ENCODE measurements around the gene TRIB2. TPM values are rescaled to one million over a fixed set of nuclear protein-coding genes. Genes with fewer than 3 reads are reported as not detected.

TRIB2 gene
- total RNA-seq, 2 experiments from 2014 or later = 4.9 to 5.3 TPM

DNA sequence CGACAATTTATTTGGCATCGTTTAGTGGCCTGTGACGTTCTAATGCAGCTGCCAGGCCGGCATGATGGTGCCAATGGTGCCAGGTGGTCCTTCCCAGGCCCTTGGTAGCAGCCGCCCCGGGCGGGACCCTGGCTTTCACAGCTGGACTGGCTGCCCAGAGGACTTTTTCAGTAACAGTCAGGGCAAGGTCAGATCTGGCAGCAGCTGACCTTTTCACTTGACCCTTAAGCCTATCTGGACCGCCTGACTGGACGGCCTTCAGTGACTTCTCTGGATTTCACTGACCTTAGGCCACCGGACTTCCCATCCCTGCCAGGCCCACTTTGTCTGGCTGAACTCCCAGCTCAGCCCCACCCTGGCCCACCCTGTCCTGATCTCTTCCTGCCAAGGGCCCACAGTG, 15.9 kb downstream of the TRIB2 start:
- Mint-ChIP-seq H3K27me3 (no peaks in the 10 kb centered on the region), H3K27ac (no peak overlapping the region), H3K4me3 (no peak overlapping the region), H3K36me3 (no peaks in the 10 kb centered on the region), H3K9me3 (no peaks in the 10 kb centered on the region), H3K4me1 (ENCODE audit: low read depth) (peaks cover 68% of the 10 kb centered on the region)
- CTCF ChIA-PET = interaction anchor here (1.7 kb wide), 1 partner anchor 16 kb away, joined by 4 read pairs; the partner anchor contains the start of gene TRIB2
- POLR2A ChIA-PET = no interaction called here
- intact Hi-C loops (cut with micrococcal nuclease) = no loop called here
- no peak for DNase-seq

DNA sequence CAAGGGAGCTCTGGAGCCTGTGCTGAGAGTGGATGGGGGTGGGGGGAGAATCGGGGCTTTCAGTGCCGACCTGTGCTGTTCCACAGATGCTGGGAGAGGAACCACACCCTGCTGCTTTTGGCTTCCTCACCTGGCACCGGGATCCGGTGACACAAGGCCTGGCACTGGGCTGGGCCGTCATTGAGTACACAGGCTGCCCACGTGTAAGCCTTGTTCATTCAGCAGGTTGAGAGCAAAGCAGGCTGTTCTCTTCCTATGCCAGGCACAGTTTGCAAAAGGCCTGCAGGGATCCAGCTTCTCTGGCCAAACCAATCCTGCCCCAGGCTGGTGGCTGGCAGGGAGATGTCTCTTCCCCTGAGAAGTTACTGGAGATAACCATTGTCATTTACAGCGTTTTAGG, 17.1 kb downstream of the TRIB2 start:
- H3K4me1 Mint-ChIP-seq (ENCODE audit: low read depth) = peaks cover 56% of the 10 kb centered on the region
- H3K4me3 Mint-ChIP-seq = no peak overlapping the region
- ChIA-PET POLR2A (no interaction called here), CTCF (interaction anchor here (0.6 to 1.7 kb wide), 4 partner anchors 17 to 273 kb away, joined by 3 to 4 read pairs (median 4); partner anchors contain the start of gene TRIB2)
- no peak for DNase-seq
- no peaks in the 10 kb centered on the region for H3K9me3 Mint-ChIP-seq
- intact Hi-C loops (cut with micrococcal nuclease) = no loop called here
- peaks cover 3% of the 10 kb centered on the region for H3K36me3 Mint-ChIP-seq
- no peaks in the 10 kb centered on the region for H3K27me3 Mint-ChIP-seq
- no peak overlapping the region for H3K27ac Mint-ChIP-seq

DNA sequence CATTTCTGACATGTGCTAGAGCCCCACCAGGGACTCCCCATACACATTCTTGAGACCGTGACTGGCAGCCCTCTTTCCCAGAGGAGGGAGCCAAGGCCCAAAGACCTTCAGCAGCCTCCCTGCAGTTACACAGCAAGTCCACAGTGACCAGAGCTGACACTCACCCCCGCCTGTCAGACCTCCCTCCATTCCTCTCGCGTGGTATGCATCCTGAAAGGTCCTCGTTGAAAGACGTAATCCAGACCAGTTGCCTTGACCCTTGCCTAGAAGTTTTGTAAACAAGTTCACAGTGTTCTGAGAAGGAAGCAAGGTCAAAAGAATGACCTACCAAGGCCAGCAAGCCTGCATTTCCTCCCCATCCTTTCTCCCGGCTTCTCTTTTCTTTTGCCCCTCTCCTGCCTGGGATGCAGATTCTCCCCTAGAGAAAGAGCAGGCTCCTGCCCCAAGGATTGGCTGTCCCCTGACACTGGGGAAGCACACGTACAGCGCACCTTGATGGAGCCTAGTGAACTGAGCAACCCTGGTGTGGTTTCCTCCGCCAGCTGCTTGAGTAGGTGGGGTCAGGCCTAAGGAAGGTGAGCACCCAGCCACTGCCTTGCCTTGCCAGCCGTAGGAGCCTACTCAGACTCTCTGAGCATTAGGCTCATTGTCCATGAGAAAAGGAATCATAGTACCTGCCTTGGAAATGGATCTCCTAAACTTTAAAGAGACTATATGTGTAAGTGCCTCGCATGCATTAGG, 18.3 kb downstream of the TRIB2 start:
- no peaks in the 10 kb centered on the region for H3K9me3 Mint-ChIP-seq
- no peak for DNase-seq
- H3K27ac Mint-ChIP-seq = no peak overlapping the region
- ChIA-PET POLR2A (no interaction called here), CTCF (interaction anchor here (0.8 to 1.0 kb wide), 2 partner anchors 20 to 195 kb away, joined by 3 read pairs; no protein-coding TSS in a partner anchor)
- intact Hi-C loops (cut with micrococcal nuclease) = no loop called here
- H3K27me3 Mint-ChIP-seq = no peaks in the 10 kb centered on the region
- peaks cover 11% of the 10 kb centered on the region for H3K36me3 Mint-ChIP-seq
- no peak overlapping the region for H3K4me3 Mint-ChIP-seq
- H3K4me1 Mint-ChIP-seq (ENCODE audit: low read depth) = peaks cover 49% of the 10 kb centered on the region

DNA sequence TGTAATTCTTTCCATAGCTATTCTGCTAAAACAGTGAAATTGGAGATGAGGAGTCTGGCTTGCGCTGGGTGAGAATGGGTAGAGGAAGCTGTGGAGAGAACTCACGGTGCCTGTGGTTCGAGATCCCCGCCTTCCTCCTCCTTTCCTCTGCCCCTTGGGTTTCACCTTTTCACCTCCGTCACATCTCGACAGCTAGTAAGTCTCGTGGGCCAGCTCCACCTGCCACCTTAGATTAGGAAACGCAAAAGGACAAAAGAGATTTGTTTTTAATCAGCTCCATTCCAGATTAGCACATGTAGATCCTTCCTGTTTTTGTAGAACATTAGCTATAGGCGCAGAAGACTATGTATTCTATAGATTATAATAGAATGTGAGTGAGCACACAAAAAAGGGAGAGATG, 20.6 kb downstream of the TRIB2 start:
- Mint-ChIP-seq H3K4me3 (no peak overlapping the region), H3K27ac (no peak overlapping the region), H3K36me3 (peaks cover 25% of the 10 kb centered on the region), H3K27me3 (no peaks in the 10 kb centered on the region), H3K9me3 (no peaks in the 10 kb centered on the region), H3K4me1 (ENCODE audit: low read depth) (peaks cover 35% of the 10 kb centered on the region)
- CTCF ChIA-PET = interaction anchor here (1.1 to 1.7 kb wide), 2 partner anchors 194 to 270 kb away, joined by 3 to 4 read pairs; no protein-coding TSS in a partner anchor
- POLR2A ChIA-PET = interaction anchor here (1.3 kb wide), 1 partner anchor 9 kb away, joined by 3 read pairs; no protein-coding TSS in a partner anchor
- intact Hi-C loops (cut with micrococcal nuclease) = no loop called here
- no peak for DNase-seq

DNA sequence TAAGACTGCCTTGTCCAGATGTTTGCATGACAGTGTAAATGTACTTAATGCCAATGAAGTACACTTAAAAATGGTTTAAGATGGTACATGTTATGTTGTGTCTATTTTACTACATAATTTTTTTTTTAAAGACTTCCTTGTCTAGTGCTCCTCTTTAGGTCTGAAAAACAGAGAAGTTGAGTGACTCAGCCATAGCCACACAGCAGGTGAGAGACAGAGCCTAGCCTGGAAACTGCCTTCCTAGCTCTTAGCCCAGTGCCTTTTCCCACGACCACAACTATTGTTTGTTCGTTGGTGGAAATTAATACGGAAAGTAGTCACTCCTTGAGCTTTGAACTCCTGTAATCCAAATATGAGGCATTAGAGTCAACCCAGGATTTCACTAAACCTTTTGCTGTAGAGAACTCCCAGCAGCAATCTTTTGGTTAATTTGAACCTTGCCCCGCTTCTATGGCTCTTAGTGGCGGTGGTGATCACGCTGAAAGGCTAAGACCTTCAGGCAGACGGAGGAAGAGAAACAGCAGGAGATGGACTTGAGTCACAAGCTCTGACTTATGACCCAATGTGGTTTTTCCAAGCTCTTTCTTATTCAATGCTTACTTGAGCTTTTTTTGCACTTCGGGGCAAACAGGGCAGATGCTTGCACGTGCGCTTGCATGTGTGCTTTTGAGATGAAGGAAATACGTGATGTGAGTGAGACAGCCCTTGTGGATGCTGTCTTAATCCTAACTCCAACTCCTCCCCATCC, 21.2 kb downstream of the TRIB2 start:
- intact Hi-C loops (cut with micrococcal nuclease) = no loop called here
- Mint-ChIP-seq H3K27me3 (no peaks in the 10 kb centered on the region), H3K27ac (no peak overlapping the region), H3K4me1 (ENCODE audit: low read depth) (peaks cover 33% of the 10 kb centered on the region), H3K36me3 (peaks cover 27% of the 10 kb centered on the region), H3K9me3 (no peaks in the 10 kb centered on the region), H3K4me3 (no peak overlapping the region)
- ChIA-PET CTCF (interaction anchor here (1.1 to 1.7 kb wide), 2 partner anchors 194 to 269 kb away, joined by 3 to 4 read pairs; no protein-coding TSS in a partner anchor), POLR2A (interaction anchor here (1.3 kb wide), 1 partner anchor 10 kb away, joined by 3 read pairs; no protein-coding TSS in a partner anchor)
- no peak for DNase-seq

DNA sequence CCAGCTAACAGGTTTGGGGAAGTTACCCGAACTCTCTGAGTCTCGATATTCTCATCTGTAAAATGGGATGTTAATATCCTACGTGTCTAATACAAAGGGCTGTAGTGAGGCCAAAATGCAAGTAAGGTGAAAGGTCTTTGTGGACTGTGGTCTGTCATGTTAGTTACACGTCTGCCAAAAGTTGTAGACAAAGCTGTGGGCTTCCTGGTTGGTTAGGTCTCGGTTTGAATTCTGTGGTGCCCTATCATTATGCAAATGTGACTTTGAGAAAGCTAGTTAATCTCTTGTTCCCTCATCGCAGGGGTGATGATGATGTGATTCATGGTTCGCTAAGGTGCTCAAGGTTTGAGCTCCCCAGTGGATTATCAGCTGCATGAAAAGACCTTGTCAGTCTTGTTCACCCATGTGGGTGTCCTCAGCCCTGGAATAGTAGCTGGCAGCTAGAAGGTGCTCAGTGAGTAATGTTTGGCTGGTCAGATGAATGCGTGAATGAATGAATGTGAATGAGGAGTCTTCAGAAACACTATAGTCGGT, 23.1 kb downstream of the TRIB2 start:
- no peak overlapping the region for H3K4me3 Mint-ChIP-seq
- no peaks in the 10 kb centered on the region for H3K27me3 Mint-ChIP-seq
- ChIA-PET CTCF (interaction anchor here (1.2 kb wide), 1 partner anchor 267 kb away, joined by 7 read pairs; no protein-coding TSS in a partner anchor), POLR2A (no interaction called here)
- no peaks in the 10 kb centered on the region for H3K9me3 Mint-ChIP-seq
- no peak overlapping the region for H3K27ac Mint-ChIP-seq
- intact Hi-C loops (cut with micrococcal nuclease) = no loop called here
- peaks cover 27% of the 10 kb centered on the region for H3K36me3 Mint-ChIP-seq
- no peak for DNase-seq
- peaks cover 23% of the 10 kb centered on the region for H3K4me1 Mint-ChIP-seq (ENCODE audit: low read depth)

DNA sequence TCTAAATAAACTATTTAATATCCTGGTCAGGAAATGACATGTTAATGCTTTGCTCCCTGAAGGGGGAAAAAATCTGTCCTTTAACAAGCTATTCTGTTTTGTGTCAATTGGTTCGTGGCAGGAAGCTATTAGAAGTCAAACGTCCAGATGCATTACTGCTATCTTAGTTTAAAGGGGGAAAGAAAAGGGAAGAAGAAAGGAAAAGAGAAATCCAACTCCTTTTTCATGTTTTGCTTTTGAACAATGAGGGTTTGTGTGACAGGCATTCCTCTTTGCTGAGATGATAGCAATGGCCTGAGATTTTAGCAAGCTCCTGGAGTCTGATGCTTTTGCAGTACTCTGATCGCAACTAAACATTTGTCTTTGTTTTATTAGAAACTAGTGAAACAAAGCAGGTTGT, 24.6 kb downstream of the TRIB2 start:
- no peaks in the 10 kb centered on the region for H3K27me3 Mint-ChIP-seq
- ChIA-PET POLR2A (no interaction called here), CTCF (interaction anchor here (1.1 to 2.4 kb wide), 3 partner anchors 25 to 265 kb away, joined by 3 to 6 read pairs (median 4); partner anchors contain the start of gene TRIB2)
- peaks cover 10% of the 10 kb centered on the region for H3K4me1 Mint-ChIP-seq (ENCODE audit: low read depth)
- H3K9me3 Mint-ChIP-seq = no peaks in the 10 kb centered on the region
- intact Hi-C loops (cut with micrococcal nuclease) = no loop called here
- H3K4me3 Mint-ChIP-seq = no peak overlapping the region
- H3K36me3 Mint-ChIP-seq = peaks cover 27% of the 10 kb centered on the region
- no peak overlapping the region for H3K27ac Mint-ChIP-seq
- no peak for DNase-seq

DNA sequence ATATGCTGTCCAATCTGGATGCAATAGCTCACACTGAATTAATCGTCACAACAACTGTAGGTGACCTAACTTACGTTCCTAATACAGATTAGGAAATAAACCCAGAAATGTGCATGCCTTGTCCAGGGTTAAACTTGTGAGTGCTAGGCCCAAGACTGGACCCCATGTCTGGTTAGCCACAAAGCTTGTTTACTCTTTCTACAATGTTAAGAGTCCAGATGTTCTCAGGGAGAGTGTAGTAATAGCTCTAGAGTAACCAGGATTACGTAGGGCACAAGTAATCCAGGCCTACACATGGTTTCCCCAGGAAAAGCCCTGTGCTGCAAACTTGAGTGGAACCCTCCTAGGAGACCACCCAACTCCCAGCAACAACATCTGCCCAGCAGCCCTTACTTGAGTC, 26.2 kb downstream of the TRIB2 start:
- DNase-seq = no peak
- ChIA-PET CTCF (interaction anchor here (2.4 kb wide), 1 partner anchor 189 kb away, joined by 6 read pairs; no protein-coding TSS in a partner anchor), POLR2A (no interaction called here)
- Mint-ChIP-seq H3K27ac (no peak overlapping the region), H3K4me3 (no peak overlapping the region), H3K9me3 (no peaks in the 10 kb centered on the region), H3K4me1 (ENCODE audit: low read depth) (peaks cover 4% of the 10 kb centered on the region), H3K36me3 (peaks cover 27% of the 10 kb centered on the region), H3K27me3 (no peaks in the 10 kb centered on the region)
- intact Hi-C loops (cut with micrococcal nuclease) = no loop called here

DNA sequence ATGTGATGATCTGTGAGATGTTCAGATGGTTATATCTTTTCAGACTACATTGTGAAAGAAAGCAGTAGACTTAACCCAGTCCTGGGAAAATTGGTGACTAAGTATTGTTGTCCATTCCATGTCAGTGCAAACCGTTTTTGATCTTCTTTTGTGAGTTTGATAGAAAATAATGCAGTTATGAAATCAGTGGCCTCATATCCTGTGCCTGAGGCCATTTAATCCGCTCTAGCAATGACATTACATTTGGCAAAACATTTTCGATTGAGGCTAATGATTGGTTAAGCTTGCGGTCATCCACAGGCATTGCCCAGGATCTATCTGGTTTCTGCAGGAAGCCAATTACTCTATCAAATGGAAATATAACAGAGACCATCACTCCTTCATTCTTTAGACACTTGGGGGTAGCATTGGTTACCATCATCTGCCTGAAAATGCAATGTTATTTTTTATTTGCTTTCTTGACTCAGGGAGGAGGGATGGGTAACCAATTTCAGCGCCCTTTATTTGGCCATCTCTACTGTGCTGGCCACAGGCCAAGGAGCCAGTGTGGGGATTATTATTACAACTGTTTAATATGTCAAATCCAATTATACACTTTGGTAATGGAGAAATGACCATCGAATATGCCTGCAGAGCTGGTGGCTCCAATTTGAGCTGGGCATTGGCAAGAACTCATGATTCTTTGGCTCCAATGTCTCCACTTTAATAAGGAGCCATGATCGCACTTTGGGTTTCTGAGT, 33.6 kb downstream of the TRIB2 start:
- DNase-seq = no peak
- no peaks in the 10 kb centered on the region for H3K36me3 Mint-ChIP-seq
- peaks cover 1% of the 10 kb centered on the region for H3K9me3 Mint-ChIP-seq
- ChIA-PET POLR2A (no interaction called here), CTCF (no interaction called here)
- intact Hi-C loops (cut with micrococcal nuclease) = no loop called here
- no peak overlapping the region for H3K4me3 Mint-ChIP-seq
- no peaks in the 10 kb centered on the region for H3K4me1 Mint-ChIP-seq (ENCODE audit: low read depth)
- no peak overlapping the region for H3K27ac Mint-ChIP-seq
- no peaks in the 10 kb centered on the region for H3K27me3 Mint-ChIP-seq

DNA sequence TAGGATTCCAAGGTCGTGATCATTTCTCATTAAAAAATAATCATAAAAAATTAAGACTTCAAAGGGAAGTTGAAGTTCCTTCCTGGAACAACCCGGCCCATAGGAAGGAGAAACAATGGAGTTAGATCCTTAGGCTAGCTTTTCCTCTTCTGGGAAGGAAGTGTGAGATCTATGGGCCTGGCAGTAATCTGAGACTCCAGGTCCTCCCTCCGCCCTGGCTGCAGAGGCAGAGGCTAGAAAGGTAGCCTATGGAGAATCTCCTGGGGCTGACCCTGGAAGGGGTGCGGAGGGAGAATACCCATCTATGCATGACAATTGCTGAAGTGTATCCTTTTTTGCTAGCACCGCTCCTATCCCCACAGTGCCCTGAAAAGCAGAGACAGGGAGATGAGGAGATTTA, 37.9 kb downstream of the TRIB2 start:
- Mint-ChIP-seq H3K4me1 (ENCODE audit: low read depth) (no peaks in the 10 kb centered on the region), H3K9me3 (no peaks in the 10 kb centered on the region), H3K4me3 (no peak overlapping the region), H3K36me3 (no peaks in the 10 kb centered on the region), H3K27me3 (no peaks in the 10 kb centered on the region), H3K27ac (no peak overlapping the region)
- POLR2A ChIA-PET = no interaction called here
- CTCF ChIA-PET = no interaction called here
- intact Hi-C loops (cut with micrococcal nuclease) = no loop called here
- no peak for DNase-seq

DNA sequence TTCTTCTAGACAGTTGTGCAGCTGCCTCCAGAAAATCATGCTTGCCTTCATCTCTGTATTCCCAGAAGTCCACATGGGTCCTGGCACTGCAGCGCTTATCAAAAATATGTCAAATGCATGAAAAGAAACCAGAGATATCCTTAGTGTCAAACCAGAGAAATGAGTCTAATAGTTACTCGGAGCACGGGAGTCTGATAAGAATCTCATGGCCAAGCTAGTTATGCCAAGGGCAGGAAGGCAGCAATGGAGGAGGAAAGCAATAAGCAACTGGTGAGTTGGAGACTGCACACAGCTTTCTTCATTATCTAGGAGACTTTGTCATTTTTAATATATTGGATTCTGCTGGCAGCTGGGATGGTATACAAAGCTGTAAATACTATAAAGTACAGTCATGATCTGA, 38.6 kb downstream of the TRIB2 start:
- Mint-ChIP-seq H3K36me3 (no peaks in the 10 kb centered on the region), H3K27ac (no peak overlapping the region), H3K4me1 (ENCODE audit: low read depth) (peaks cover 2% of the 10 kb centered on the region), H3K27me3 (no peaks in the 10 kb centered on the region), H3K9me3 (no peaks in the 10 kb centered on the region), H3K4me3 (no peak overlapping the region)
- ChIA-PET CTCF (no interaction called here), POLR2A (no interaction called here)
- intact Hi-C loops (cut with micrococcal nuclease) = no loop called here
- DNase-seq = no peak

DNA sequence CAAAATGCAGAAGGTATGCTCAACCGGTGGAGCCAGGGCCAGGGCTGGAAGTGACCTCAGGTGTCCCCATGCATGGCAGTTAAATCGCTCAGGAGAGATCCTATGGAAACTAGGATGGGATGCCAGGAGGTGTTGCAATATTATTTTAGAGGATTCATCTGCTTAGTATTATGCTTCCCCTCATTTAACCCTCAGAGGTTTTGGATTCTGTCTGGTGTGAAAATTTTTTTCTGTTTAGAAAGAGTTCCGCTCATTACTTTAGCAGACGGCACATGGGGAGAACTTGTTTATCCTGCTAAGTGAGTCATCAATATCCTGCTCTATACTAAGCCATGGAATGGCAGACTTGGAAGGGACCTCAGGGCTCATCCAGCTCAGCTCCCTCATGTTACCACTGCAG, 42.5 kb downstream of the TRIB2 start:
- intact Hi-C loops (cut with micrococcal nuclease) = no loop called here
- no peak for DNase-seq
- no peak overlapping the region for H3K4me3 Mint-ChIP-seq
- no peaks in the 10 kb centered on the region for H3K27me3 Mint-ChIP-seq
- ChIA-PET POLR2A (no interaction called here), CTCF (no interaction called here)
- H3K4me1 Mint-ChIP-seq (ENCODE audit: low read depth) = peaks cover 13% of the 10 kb centered on the region
- H3K36me3 Mint-ChIP-seq = no peaks in the 10 kb centered on the region
- H3K9me3 Mint-ChIP-seq = peaks cover 2% of the 10 kb centered on the region
- H3K27ac Mint-ChIP-seq = no peak overlapping the region

Measured in activated CD4-positive, alpha-beta memory T cell treated with anti-CD3 and anti-CD28 coated beads for 36 hours (primary cell).